GM20000 (cell line): Measurements from ENCODE around the gene POC1A.

ENCODE experiments used
- DNase-seq: peaks from one replicate; pipeline ENCODE4 v3.0.0; 2012; ENCODE audit warnings: low spot score
- CTCF ChIP-seq: IDR thresholded peaks from 2 replicates; pipeline ENCODE4 v1.5.1; 2012; ENCODE audit warnings: mild to moderate bottlenecking, control low read depth; ENCODE audit errors: extremely low read depth, missing control alignments

POC1A gene

GRCh38 chr3:52134761-52135160 lies 19.5 kb downstream of the POC1A start:
- DNase-seq = no peak
- TF ChIP-seq CTCF = no peak

GRCh38 chr3:52132930-52133329 lies 21.3 kb downstream of the POC1A start:
- no peak for TF ChIP-seq CTCF
- no peak for DNase-seq

DNA sequence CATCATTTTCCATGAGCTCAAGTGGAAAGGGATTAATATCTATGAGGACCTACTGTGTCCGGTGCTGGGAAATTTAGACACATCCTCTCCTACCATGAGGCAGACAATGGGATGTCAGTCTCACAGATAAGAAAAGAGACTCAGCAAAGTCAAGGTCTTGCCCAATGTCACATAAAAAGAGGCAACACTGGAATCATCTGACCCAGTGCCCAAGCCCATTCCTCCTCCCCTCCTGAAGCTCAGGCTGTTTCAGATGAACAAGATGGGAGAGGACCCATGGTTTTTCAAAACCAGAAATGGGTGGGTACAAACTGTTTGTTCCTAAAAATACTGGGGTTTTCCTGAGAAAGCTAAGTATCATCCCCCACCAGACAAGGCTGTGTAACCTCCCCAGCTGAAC lies 22.2 kb downstream of the POC1A start:
- no peak for TF ChIP-seq CTCF
- no peak for DNase-seq

GRCh38 chr3:52130966-52131622 lies 23.1 kb downstream of the POC1A start:
- DNase-seq = no peak
- TF ChIP-seq CTCF = no peak

DNA sequence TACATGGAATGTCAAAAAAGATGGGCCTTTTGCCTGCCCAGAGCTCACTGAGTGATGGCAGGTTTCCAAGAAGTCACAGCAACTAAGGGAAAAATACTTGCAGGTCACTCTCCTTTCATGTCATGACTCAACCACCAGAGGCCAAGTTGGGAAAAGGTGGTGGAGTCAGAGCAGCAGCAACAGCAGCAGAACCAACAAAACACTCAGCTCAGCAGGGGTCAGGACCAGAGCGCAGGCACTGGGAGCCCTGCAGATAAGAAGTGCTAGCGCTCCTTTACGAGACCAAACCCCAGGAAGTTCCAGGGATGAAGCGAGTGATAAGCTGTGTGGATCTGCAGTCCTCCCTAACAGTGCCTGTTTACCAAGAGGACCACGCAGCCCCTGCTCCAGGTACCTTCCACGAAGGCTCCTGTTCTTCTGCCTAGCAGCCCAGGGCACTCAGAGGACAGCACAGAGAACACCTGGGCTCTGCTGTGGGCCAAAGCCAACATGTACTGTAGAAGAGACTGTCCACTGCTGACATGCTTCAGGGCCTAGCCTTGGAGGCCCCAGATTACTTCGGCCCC lies 26.0 kb downstream of the POC1A start:
- DNase-seq = no peak
- no peak for TF ChIP-seq CTCF

GRCh38 chr3:52126500-52126899 lies 27.7 kb downstream of the POC1A start:
- no peak for TF ChIP-seq CTCF
- DNase-seq = no peak

DNA sequence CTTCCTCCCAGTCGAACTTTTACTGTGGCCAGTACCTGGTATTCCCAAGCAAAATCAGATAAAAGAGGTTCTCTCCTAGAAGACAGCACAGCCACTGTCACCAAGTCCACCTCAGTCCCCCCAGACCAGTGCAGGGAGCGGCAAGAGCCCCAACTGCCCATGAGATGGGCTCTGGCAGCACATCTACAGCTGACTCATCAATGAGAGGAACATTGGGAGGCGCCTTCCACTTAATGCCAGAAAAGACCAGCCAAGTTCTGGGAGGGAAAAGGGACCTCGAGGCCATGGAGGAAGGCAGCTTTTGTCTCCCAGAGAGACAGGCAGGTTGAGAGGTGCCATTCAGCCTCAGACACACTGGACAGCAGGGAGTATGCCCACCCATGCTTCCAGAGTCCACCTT lies 28.2 kb downstream of the POC1A start:
- no peak for TF ChIP-seq CTCF
- no peak for DNase-seq
